HL-60 (cell line): ENCODE measurements around the gene OSBP2.

Experiments used
- GABPA ChIP-seq: IDR thresholded peaks from 2 replicates; pipeline ENCODE4 v1.6.1; 2012; ENCODE audit warnings: low read depth
- POLR2AphosphoS5 ChIP-seq: IDR thresholded peaks from 2 replicates; pipeline ENCODE4 v1.6.1; 2012; ENCODE audit warnings: low read depth
- SPI1 ChIP-seq: IDR thresholded peaks from 2 replicates; pipeline ENCODE4 v1.6.1; 2012; ENCODE audit warnings: low read depth, mild to moderate bottlenecking, borderline replicate concordance
- TF ChIP-seq, protein P1 (sequence below): IDR thresholded peaks from one replicate; pipeline ENCODE4 v1.5.1; 2011; ENCODE audit warnings: low read length, control low read depth, inconsistent platforms; ENCODE audit not compliant: insufficient read depth
- TF ChIP-seq, protein P2 (sequence below): IDR thresholded peaks from 2 replicates; pipeline ENCODE4 v1.6.1; 2012; ENCODE audit warnings: low read depth; ENCODE audit not compliant: insufficient replicate concordance

DNA sequence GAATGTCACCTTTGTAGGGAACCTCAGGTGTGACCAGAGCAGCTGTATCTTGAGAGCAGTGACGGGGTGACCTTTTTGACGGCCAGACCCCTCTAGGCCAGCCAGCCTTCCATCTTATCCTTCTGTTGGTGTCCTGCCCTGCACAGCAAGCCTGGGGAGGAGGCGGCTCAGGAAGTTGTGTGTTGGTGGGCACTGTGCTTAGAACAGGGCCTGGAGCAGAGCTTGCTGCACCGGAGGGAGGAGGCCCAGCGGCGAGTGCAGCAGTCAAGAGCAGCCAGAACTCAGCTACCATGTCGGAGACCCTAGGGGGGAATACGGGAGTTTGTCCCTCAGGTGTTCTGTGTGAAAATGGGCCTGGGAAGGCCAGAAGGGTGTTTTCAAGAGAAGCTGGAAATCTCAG is 129.4 kb downstream of the OSBP2 start:
- TF ChIP-seq, protein P1, sequence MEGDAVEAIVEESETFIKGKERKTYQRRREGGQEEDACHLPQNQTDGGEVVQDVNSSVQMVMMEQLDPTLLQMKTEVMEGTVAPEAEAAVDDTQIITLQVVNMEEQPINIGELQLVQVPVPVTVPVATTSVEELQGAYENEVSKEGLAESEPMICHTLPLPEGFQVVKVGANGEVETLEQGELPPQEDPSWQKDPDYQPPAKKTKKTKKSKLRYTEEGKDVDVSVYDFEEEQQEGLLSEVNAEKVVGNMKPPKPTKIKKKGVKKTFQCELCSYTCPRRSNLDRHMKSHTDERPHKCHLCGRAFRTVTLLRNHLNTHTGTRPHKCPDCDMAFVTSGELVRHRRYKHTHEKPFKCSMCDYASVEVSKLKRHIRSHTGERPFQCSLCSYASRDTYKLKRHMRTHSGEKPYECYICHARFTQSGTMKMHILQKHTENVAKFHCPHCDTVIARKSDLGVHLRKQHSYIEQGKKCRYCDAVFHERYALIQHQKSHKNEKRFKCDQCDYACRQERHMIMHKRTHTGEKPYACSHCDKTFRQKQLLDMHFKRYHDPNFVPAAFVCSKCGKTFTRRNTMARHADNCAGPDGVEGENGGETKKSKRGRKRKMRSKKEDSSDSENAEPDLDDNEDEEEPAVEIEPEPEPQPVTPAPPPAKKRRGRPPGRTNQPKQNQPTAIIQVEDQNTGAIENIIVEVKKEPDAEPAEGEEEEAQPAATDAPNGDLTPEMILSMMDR, result no peak
- TF ChIP-seq POLR2AphosphoS5, result no peak
- TF ChIP-seq, protein P2, sequence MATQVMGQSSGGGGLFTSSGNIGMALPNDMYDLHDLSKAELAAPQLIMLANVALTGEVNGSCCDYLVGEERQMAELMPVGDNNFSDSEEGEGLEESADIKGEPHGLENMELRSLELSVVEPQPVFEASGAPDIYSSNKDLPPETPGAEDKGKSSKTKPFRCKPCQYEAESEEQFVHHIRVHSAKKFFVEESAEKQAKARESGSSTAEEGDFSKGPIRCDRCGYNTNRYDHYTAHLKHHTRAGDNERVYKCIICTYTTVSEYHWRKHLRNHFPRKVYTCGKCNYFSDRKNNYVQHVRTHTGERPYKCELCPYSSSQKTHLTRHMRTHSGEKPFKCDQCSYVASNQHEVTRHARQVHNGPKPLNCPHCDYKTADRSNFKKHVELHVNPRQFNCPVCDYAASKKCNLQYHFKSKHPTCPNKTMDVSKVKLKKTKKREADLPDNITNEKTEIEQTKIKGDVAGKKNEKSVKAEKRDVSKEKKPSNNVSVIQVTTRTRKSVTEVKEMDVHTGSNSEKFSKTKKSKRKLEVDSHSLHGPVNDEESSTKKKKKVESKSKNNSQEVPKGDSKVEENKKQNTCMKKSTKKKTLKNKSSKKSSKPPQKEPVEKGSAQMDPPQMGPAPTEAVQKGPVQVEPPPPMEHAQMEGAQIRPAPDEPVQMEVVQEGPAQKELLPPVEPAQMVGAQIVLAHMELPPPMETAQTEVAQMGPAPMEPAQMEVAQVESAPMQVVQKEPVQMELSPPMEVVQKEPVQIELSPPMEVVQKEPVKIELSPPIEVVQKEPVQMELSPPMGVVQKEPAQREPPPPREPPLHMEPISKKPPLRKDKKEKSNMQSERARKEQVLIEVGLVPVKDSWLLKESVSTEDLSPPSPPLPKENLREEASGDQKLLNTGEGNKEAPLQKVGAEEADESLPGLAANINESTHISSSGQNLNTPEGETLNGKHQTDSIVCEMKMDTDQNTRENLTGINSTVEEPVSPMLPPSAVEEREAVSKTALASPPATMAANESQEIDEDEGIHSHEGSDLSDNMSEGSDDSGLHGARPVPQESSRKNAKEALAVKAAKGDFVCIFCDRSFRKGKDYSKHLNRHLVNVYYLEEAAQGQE, result no peak
- no peak for TF ChIP-seq GABPA
- no peak for TF ChIP-seq SPI1
